Sigmoid colon (tissue), 4 donors: ENCODE measurements around the gene GGPS1.

Experiments used
- CTCF ChIP-seq, 4 experiments: fragments of 450-650 bp in 3 of 4; fragments of 200-600 bp in 1 of 4; IDR thresholded peaks; one replicate each; pipeline ENCODE4 v1.5.1; 2016 to 2019; ENCODE audit warnings: antibody characterized with exemption in 4 of 4, mild to moderate bottlenecking in 3 of 4, moderate library complexity in 2 of 4
- EP300 ChIP-seq, 4 donors: sonication (generic); formaldehyde crosslinking; IDR thresholded peaks; one replicate each; pipeline ENCODE4 v1.6.1; 2017; ENCODE audit warnings: antibody characterized with exemption in 4 of 4
- POLR2AphosphoS5 ChIP-seq, 4 donors: sonication (generic); formaldehyde crosslinking; IDR thresholded peaks; one replicate each; pipeline ENCODE4 v1.6.1; 2017; ENCODE audit warnings: antibody characterized with exemption in 4 of 4

DNA sequence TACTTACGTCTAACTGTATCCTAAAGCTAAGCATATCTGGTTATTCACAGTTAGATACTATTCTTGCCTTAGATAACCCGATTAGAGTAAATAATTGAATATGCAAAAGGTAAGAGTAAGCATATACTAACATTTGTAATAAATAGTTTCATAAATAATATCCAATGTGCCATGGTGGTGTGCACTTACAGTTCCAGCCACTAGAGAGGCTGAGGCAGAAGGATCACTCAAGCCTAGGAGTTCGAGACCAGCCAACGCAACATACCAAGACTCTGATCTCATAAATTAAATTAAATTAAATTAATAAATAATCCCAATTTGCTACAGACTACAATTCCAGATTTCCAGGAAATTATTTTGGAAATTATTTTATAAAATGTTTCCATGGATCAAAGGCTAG, 12.6 kb upstream of the GGPS1 start:
- TF ChIP-seq CTCF (IDR thresholded peaks at IDR 0.05) (no peak), POLR2AphosphoS5 (IDR thresholded peaks at IDR 0.05) (no peak), EP300 (IDR thresholded peaks at IDR 0.05) (no peak)
